Stimulated activated naive CD8-positive, alpha-beta T cell treated with anti-CD3 and anti-CD28 coated beads, Interleukin-15, amount 100 ng/mL, for 72 hours (primary cell): ENCODE results near the gene SCFD2.
"Not testable (repeated sequence)": the region's sequence is repeated elsewhere in the genome, so short reads cannot be mapped to it uniquely, and the experiment has no call there.

Source experiments
- ATAC-seq: fragments of 150-1000 bp; cut with Tn5 transposase; 2 replicates; pipeline ENCODE4 v1.10.0; 2021; ENCODE audit warnings: mild to moderate bottlenecking, moderate library complexity
- DNase-seq, 2 donors: peaks; one replicate each; pipeline ENCODE4 v3.0.0; 2021 to 2022
- H3K27ac Mint-ChIP-seq, 2 donors: one replicate each; pipeline ENCODE4 v1.8.0; 2022; ENCODE audit warnings: mild to moderate bottlenecking in 2 of 2, mixed read lengths in 2 of 2, moderate library complexity in 2 of 2
- H3K27me3 Mint-ChIP-seq: one replicate; pipeline ENCODE4 v1.8.0; 2022; ENCODE audit warnings: mixed read lengths
- H3K4me1 Mint-ChIP-seq: one replicate; pipeline ENCODE4 v1.8.0; 2022; ENCODE audit warnings: mild to moderate bottlenecking, mixed read lengths
- H3K4me3 Mint-ChIP-seq, 2 donors: one replicate each; pipeline ENCODE4 v1.8.0; 2022; ENCODE audit warnings: mild to moderate bottlenecking in 2 of 2, mixed read lengths in 2 of 2, moderate library complexity in 1 of 2
- H3K9me3 Mint-ChIP-seq, 2 donors: one replicate each; pipeline ENCODE4 v1.8.0; 2022; ENCODE audit warnings: mixed read lengths in 2 of 2

The SCFD2 gene

GRCh38 chr4:53235547-53235946, 130.3 kb downstream of the SCFD2 start:
- DNase-seq (no peak), ATAC-seq (no peak)
- H3K27me3 Mint-ChIP-seq: no peaks in the 10 kb centered on the region
- H3K4me1 Mint-ChIP-seq: no peaks in the 10 kb centered on the region
- no peak overlapping the region for H3K27ac Mint-ChIP-seq
- no peak overlapping the region for H3K4me3 Mint-ChIP-seq
- peaks cover 0 to under 1% of the 10 kb centered on the region in 2 donors for H3K9me3 Mint-ChIP-seq

DNA sequence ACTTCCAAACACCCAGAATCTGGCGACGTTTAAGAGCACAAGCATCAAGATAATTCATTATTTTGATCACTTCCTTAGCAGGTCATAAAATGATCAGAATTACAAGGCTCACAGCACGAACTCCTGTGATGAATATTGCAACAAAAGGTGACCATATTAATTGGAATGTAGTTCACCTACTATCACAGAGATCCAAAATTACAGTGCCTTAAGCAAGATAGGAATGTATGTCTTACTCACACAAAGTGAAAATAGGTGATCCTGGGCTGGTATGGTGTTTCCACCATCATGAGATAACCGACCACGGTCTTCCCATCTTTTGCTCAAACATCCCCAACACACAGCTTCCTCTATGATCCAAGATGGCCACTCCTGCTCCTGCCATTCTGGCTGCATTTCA, 131.2 kb downstream of the SCFD2 start:
- Mint-ChIP-seq H3K9me3 (no peaks in the 10 kb centered on the region), H3K4me1 (no peaks in the 10 kb centered on the region), H3K27me3 (no peaks in the 10 kb centered on the region), H3K27ac (no peak overlapping the region), H3K4me3 (no peak overlapping the region)
- ATAC-seq (no peak), DNase-seq (no peak)

- H3K4me3 Mint-ChIP-seq: no peak overlapping the region
- ATAC-seq (no peak), DNase-seq (no peak)
- H3K9me3 Mint-ChIP-seq: no peaks in the 10 kb centered on the region
- H3K27me3 Mint-ChIP-seq: no peaks in the 10 kb centered on the region
- no peaks in the 10 kb centered on the region for H3K4me1 Mint-ChIP-seq
- H3K27ac Mint-ChIP-seq: no peak overlapping the region
Measured at GRCh38 chr4:53234111-53234510, 131.8 kb downstream of the SCFD2 start.

GRCh38 chr4:53233114-53233795, 132.6 kb downstream of the SCFD2 start:
- Mint-ChIP-seq H3K27me3 (no peaks in the 10 kb centered on the region), H3K4me3 (no peak overlapping the region), H3K4me1 (no peaks in the 10 kb centered on the region), H3K27ac (no peak overlapping the region), H3K9me3 (no peaks in the 10 kb centered on the region)
- ATAC-seq (no peak), DNase-seq (no peak)

GRCh38 chr4:53232371-53232770, 133.5 kb downstream of the SCFD2 start:
- DNase-seq: no peak
- Mint-ChIP-seq H3K27me3 (no peaks in the 10 kb centered on the region), H3K4me3 (no peak overlapping the region), H3K9me3 (no peaks in the 10 kb centered on the region), H3K27ac (no peak overlapping the region), H3K4me1 (no peaks in the 10 kb centered on the region)
- no peak for ATAC-seq

DNA sequence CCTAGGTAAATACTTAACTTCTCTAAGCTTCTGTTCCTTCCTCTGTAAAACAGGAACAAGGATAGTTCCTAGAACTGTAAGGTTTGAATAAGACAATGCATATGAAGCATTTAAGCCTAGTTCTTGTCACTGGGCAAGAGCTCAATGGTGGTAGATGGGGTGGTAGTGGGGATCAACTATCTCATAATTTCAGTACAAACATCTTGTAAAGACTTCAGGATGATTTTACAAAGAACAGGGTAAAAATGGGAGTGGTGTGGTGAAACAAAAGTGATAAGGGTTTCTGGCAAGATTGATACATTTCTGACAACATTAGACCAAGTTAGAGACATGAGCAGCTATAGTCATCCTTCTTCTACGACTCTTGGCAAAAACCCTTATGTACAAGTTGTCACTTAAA, 137.8 kb downstream of the SCFD2 start:
- H3K4me3 Mint-ChIP-seq: no peak overlapping the region
- DNase-seq (no peak), ATAC-seq (no peak)
- no peak overlapping the region for H3K27ac Mint-ChIP-seq
- H3K27me3 Mint-ChIP-seq: no peaks in the 10 kb centered on the region
- H3K4me1 Mint-ChIP-seq: no peaks in the 10 kb centered on the region
- no peaks in the 10 kb centered on the region for H3K9me3 Mint-ChIP-seq

DNA sequence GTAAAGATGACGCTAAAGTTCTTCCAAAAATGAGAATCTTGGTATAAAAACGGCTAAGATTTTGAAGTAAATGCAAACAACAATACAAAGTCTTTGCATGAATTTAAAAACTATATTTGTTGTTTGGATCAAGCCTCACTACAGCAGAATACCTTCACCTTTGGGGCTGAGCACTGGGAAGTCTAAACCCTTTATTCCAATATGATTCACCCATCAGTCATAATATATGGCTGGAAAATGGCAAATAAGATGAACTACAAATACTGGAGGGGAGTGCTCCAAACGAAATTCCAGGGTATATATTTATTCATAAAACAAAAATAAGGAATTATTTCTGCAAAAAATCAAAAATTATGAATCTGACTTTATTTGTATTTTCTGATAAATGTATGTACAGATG, 138.4 kb downstream of the SCFD2 start:
- ATAC-seq (no peak), DNase-seq (no peak)
- Mint-ChIP-seq H3K27ac (no peak overlapping the region), H3K9me3 (no peaks in the 10 kb centered on the region), H3K4me1 (no peaks in the 10 kb centered on the region), H3K4me3 (no peak overlapping the region), H3K27me3 (no peaks in the 10 kb centered on the region)

DNA sequence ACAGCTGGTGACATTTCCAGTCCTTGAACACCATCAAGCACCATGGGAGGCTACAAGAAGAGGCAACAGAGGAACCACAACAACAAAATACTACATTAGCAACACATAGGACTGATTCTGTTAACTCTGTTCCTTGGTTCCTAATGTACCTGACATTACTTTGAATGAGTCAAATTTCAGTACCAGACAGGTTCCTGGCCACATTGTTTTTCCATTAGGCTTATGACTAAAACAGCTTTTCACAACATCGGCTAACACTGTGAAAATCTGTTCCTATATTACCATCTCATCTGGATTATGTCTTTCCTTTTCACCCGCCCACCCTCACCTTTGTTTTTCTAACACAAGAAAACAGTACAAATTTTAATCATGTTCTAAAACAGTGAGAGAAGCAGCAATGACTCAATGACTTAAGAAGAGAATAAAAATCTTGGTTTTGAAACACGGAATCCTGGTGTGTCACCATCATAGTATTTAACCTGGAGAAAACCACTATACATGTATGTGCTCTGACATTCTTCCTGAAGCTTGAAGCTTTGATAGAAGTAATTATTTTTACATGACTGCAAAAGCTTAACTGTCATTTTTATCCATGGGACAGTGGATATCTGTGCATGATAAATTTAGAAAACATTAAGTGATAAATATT, 143.9 kb downstream of the SCFD2 start:
- no peaks in the 10 kb centered on the region for H3K4me1 Mint-ChIP-seq
- H3K27ac Mint-ChIP-seq: no peak overlapping the region
- peaks cover 15 to 23% of the 10 kb centered on the region in 2 donors for H3K9me3 Mint-ChIP-seq
- DNase-seq: no peak
- ATAC-seq: no peak
- no peaks in the 10 kb centered on the region for H3K27me3 Mint-ChIP-seq
- no peak overlapping the region for H3K4me3 Mint-ChIP-seq

DNA sequence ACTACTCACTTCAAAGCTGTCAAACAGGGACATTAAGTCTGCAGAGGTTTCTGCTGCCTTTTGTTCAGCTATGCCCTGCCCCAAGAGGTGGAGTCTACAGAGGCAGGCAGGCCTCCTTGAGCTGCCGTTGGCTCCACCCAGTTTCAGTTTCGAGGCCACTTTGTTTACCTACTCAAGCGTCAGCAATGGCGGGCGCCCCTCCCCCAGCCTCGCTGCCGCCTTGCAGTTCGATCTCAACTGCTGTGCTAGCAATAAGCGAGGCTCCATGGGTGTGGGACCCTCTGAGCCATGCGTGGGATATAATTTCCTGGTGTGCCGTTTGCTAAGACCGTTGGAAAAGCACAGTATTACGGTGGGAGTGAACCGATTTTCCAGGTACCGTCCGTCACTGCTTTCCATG, 146.7 kb downstream of the SCFD2 start:
- not testable (repeated sequence) for H3K27ac Mint-ChIP-seq, DNase-seq, ATAC-seq, H3K4me3 Mint-ChIP-seq, H3K4me1 Mint-ChIP-seq, H3K27me3 Mint-ChIP-seq
- peaks cover 15 to 37% of the 10 kb centered on the region in 2 donors for H3K9me3 Mint-ChIP-seq

DNA sequence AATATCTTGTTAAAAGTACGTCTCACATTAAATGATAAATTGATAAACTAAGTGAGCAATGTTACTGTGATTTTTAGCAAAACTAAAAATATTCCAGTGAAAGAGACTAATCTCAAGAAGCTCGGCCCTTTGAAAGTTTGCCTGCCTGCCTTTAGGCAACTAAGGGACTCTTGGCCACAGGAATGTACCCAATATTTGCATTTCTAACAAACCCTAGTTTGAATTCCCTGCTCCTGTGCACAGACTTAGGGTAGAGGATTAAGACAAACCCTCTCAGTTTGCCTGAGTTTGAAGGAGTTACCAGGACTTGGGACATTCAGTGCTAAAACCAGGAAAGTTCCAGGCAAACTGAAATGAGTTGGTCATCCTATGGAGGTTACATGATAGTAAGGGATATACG, 157.1 kb downstream of the SCFD2 start:
- no peak for DNase-seq
- Mint-ChIP-seq H3K27ac (no peak overlapping the region), H3K4me1 (no peaks in the 10 kb centered on the region), H3K9me3 (peaks cover 0 to 8% of the 10 kb centered on the region in 2 donors), H3K4me3 (no peak overlapping the region), H3K27me3 (no peaks in the 10 kb centered on the region)
- ATAC-seq: no peak

DNA sequence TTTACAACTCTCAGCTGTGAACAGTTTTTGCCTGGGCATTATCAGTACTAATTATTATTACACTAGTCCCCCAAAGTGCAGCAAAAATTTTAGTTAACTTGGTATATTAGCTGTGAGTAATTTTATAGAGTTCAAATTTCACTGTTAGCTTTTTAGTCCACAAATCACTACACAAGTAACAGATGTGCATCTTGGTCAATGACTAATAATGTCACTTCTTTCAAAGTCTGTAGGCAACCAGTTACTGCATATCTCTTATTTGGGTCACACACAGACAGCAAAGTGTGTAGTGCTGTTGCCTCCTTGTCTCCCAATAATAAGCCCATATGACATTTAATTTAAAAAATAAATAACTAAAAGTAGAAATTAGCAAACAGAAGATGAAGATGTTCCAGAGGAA, 159.9 kb downstream of the SCFD2 start:
- Mint-ChIP-seq H3K27ac (no peak overlapping the region), H3K4me3 (no peak overlapping the region), H3K4me1 (no peaks in the 10 kb centered on the region), H3K27me3 (no peaks in the 10 kb centered on the region), H3K9me3 (peaks cover 0 to 3% of the 10 kb centered on the region in 2 donors)
- ATAC-seq (no peak), DNase-seq (no peak)

GRCh38 chr4:53199356-53199755, 166.5 kb downstream of the SCFD2 start:
- H3K27me3 Mint-ChIP-seq: no peaks in the 10 kb centered on the region
- peaks cover 5% of the 10 kb centered on the region for H3K4me1 Mint-ChIP-seq
- H3K4me3 Mint-ChIP-seq: no peak overlapping the region
- ATAC-seq: no peak
- no peak for DNase-seq
- H3K9me3 Mint-ChIP-seq: no peaks in the 10 kb centered on the region
- peak overlapping the region in 1 of 2 donors; percentile 12 for H3K27ac Mint-ChIP-seq

DNA sequence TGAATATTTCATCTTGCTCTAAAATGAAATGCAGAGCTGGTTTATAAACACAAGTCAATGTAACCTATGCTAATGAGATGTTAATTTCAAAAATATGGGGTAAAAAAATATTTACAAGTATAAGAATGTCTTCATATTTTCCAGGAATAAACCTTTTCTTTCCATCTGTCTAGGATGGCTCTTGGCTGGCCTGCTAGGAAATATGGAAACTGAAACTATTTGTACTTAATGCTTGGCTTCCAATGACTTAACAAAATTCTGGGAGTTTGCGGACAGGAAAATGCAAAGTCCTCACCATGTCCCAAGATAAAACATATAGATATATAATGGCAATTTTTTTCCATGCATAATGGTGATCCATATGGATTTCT, 168.1 kb downstream of the SCFD2 start:
- Mint-ChIP-seq H3K27me3 (no peaks in the 10 kb centered on the region), H3K4me1 (peaks cover 5% of the 10 kb centered on the region), H3K9me3 (no peaks in the 10 kb centered on the region), H3K27ac (no peak overlapping the region), H3K4me3 (no peak overlapping the region)
- ATAC-seq: no peak
- no peak for DNase-seq

GRCh38 chr4:53196882-53197771, 168.7 kb downstream of the SCFD2 start:
- no peaks in the 10 kb centered on the region for H3K9me3 Mint-ChIP-seq
- ATAC-seq: peak; percentile 54
- no peak overlapping the region for H3K27ac Mint-ChIP-seq
- no peak for DNase-seq
- no peaks in the 10 kb centered on the region for H3K27me3 Mint-ChIP-seq
- peaks cover 5% of the 10 kb centered on the region for H3K4me1 Mint-ChIP-seq
- no peak overlapping the region for H3K4me3 Mint-ChIP-seq

DNA sequence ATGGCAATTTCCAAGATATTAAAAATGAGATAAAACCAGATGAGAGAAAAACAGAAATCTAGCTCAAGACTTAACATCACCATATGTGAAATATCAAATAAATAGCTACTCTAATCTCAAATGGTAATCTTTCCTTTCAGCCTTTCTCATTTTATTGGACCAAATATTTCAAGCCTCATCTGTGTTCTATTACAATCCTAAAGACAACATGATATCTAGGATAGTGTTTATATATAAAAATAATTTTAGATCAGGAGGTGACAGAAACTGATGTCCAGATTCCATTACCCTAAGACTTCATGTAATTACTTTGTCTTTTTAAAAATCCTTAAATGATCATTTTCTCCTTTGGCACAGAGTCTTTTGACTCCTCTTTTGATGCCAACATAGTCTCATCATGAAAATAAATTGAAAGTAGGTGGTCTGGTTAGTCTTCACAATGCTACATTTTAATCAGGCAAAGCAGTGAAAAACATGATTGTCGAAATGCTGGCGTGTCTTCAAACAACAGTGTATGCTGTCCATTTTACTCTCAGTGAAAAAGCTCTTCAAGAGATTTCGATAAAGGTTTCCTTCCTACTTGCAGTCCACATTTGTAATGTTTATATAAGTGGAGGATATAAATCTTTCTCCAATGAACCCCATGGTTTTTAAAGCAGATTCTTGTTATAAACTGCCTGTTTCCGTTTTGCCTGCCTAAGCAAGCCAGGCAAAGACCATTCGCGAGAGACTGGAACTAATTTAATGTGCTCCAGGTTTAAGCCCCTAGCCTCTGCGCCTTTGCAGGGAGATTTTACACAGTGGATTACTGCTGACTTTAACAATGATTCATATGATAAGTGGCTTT, 169.8 kb downstream of the SCFD2 start:
- Mint-ChIP-seq H3K9me3 (no peaks in the 10 kb centered on the region), H3K4me3 (no peak overlapping the region)
- ATAC-seq: no peak

More for the DNA sequence above, 169.8 kb downstream of the SCFD2 start:
- no peak for DNase-seq
- Mint-ChIP-seq H3K27me3 (no peaks in the 10 kb centered on the region), H3K27ac (no peak overlapping the region), H3K4me1 (peaks cover 5% of the 10 kb centered on the region)
